SU-DHL-6 (cell line): ENCODE data around the gene MIS18BP1.

Experiments used
- H2AFZ ChIP-seq: fragments of 200-600 bp; sonication (generic); 2 replicates; pipeline ENCODE4 v1.6.1; 2014; ENCODE audit warnings: low read depth, mild to moderate bottlenecking, moderate library complexity, mixed read lengths, antibody characterized with exemption, low read length; ENCODE audit not compliant: severe bottlenecking
- H3F3A ChIP-seq: fragments of 200-600 bp; shearing (Covaris generic); 2 replicates; pipeline ENCODE4 v1.6.0; 2016; ENCODE audit warnings: antibody characterized with exemption, mild to moderate bottlenecking; ENCODE audit not compliant: insufficient read depth
- H3K27ac ChIP-seq: fragments of 200-600 bp; sonication (generic); 2 replicates; pipeline ENCODE4 v1.5.1; 2016; ENCODE audit warnings: low read depth, mild to moderate bottlenecking, low read length, moderate library complexity, mixed read lengths
- H3K27me3 ChIP-seq: fragments of 200-600 bp; sonication (generic), shearing (Covaris generic); 2 replicates; pipeline ENCODE4 v1.6.0; 2014; ENCODE audit warnings: mild to moderate bottlenecking, low read length
- H3K36me3 ChIP-seq: fragments of 200-600 bp; sonication (generic); 2 replicates; pipeline ENCODE4 v1.6.1; 2014; ENCODE audit warnings: mild to moderate bottlenecking, low read length, mixed read lengths
- H3K4me2 ChIP-seq: fragments of 300-600, 200-600 bp; shearing (Covaris generic), sonication (generic); 2 replicates; pipeline ENCODE4 v1.6.0; 2014; ENCODE audit warnings: low read length, low read depth, mild to moderate bottlenecking; ENCODE audit not compliant: poor library complexity, severe bottlenecking
- H3K4me3 ChIP-seq: fragments of 200-600 bp; sonication (generic); 2 replicates; pipeline ENCODE4 v1.5.1; 2014; ENCODE audit warnings: antibody characterized with exemption, low read length, mild to moderate bottlenecking, mixed read lengths; ENCODE audit not compliant: insufficient read depth, poor library complexity, severe bottlenecking
- H3K79me2 ChIP-seq: fragments of 200-600 bp; sonication (generic); 2 replicates; pipeline ENCODE4 v1.6.1; 2014; ENCODE audit warnings: mild to moderate bottlenecking, low read length, moderate library complexity; ENCODE audit not compliant: insufficient read depth
- H3K9ac ChIP-seq: fragments of 200-600 bp; sonication (generic); 2 replicates; pipeline ENCODE4 v1.7.0; 2014; ENCODE audit warnings: mild to moderate bottlenecking, low read length
- H3K9me2 ChIP-seq: fragments of 200-600 bp; sonication (generic); replicated peaks from 2 replicates; pipeline ENCODE4 v1.6.1; 2014; ENCODE audit warnings: low read length; ENCODE audit not compliant: insufficient read depth
- H3K9me3 ChIP-seq: fragments of 200-600 bp; sonication (generic); 2 replicates; pipeline ENCODE4 v1.6.1; 2014; ENCODE audit warnings: low read length, mixed read lengths; ENCODE audit not compliant: insufficient read depth
- H4K20me1 ChIP-seq: fragments of 200-600 bp; sonication (generic); 2 replicates; pipeline ENCODE4 v1.6.1; 2014; ENCODE audit warnings: low read depth, mild to moderate bottlenecking, antibody characterized with exemption, low read length, moderate library complexity, mixed read lengths
- EZH2phosphoT487 ChIP-seq: fragments of 200-600 bp; sonication (generic), shearing (Covaris generic); conservative IDR thresholded peaks from 2 replicates; pipeline ENCODE4 v1.6.1; 2018; ENCODE audit warnings: mild to moderate bottlenecking, antibody characterized with exemption, low read length, moderate library complexity, mixed read lengths
- TF ChIP-seq, protein P1 (sequence below): fragments of 200-600 bp; sonication (generic); IDR thresholded peaks from one replicate; pipeline ENCODE4 v1.5.1; 2017; ENCODE audit warnings: antibody characterized with exemption, mild to moderate bottlenecking, low read length, moderate library complexity; ENCODE audit not compliant: insufficient read depth, poor library complexity, severe bottlenecking

The MIS18BP1 gene

GRCh38 chr14:45246151-45246550, 6.9 kb downstream of the MIS18BP1 start:
- no peak overlapping the region for H3K9ac ChIP-seq
- no peaks in the 10 kb centered on the region for H3K9me2 ChIP-seq
- no peak overlapping the region for H3K4me3 ChIP-seq
- no peaks in the 10 kb centered on the region for H3K27me3 ChIP-seq
- no peak overlapping the region for H3K4me2 ChIP-seq
- no peaks in the 10 kb centered on the region for H3K9me3 ChIP-seq
- peaks cover 30% of the 10 kb centered on the region for H3K36me3 ChIP-seq
- H4K20me1 ChIP-seq = peaks cover 38% of the 10 kb centered on the region
- no peak overlapping the region for H2AFZ ChIP-seq
- H3F3A ChIP-seq = 0 out of 2 replicates have a peak, but pooled peaks cover 1% of the 10 kb centered on the region
- TF ChIP-seq, protein P1, sequence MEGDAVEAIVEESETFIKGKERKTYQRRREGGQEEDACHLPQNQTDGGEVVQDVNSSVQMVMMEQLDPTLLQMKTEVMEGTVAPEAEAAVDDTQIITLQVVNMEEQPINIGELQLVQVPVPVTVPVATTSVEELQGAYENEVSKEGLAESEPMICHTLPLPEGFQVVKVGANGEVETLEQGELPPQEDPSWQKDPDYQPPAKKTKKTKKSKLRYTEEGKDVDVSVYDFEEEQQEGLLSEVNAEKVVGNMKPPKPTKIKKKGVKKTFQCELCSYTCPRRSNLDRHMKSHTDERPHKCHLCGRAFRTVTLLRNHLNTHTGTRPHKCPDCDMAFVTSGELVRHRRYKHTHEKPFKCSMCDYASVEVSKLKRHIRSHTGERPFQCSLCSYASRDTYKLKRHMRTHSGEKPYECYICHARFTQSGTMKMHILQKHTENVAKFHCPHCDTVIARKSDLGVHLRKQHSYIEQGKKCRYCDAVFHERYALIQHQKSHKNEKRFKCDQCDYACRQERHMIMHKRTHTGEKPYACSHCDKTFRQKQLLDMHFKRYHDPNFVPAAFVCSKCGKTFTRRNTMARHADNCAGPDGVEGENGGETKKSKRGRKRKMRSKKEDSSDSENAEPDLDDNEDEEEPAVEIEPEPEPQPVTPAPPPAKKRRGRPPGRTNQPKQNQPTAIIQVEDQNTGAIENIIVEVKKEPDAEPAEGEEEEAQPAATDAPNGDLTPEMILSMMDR = no peak
- TF ChIP-seq EZH2phosphoT487 = no peak
- H3K27ac ChIP-seq = no peak overlapping the region
- peaks cover 100% of the 10 kb centered on the region for H3K79me2 ChIP-seq

DNA sequence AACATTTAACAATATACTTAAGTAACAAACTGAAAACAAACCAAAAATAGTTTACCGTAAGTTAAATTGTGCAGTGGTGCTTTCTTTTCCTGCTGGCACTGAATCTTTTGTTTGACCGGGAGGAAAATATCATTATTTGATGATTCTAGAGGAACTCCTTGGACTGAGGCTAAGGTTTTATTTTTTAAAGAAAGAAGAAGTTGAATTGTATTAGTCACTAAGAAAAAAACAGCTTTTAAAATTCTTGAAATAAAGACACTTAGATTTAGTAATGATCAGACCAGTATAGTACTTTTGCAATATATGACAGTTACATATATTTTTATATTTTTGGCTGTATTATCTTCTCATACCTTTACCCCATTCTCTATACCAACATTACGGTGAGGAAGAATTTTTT, 10.3 kb downstream of the MIS18BP1 start:
- Histone ChIP-seq H3K79me2 (peaks cover 73% of the 10 kb centered on the region), H3K9me3 (no peaks in the 10 kb centered on the region), H3F3A (no peaks in the 10 kb centered on the region), H2AFZ (no peak overlapping the region), H4K20me1 (peaks cover 36% of the 10 kb centered on the region), H3K27ac (no peak overlapping the region), H3K27me3 (no peaks in the 10 kb centered on the region), H3K4me3 (no peak overlapping the region), H3K9me2 (no peaks in the 10 kb centered on the region), H3K4me2 (no peak overlapping the region), H3K36me3 (peaks cover 36% of the 10 kb centered on the region), H3K9ac (no peak overlapping the region)
- TF ChIP-seq, protein P1 = no peak
- no peak for TF ChIP-seq EZH2phosphoT487

DNA sequence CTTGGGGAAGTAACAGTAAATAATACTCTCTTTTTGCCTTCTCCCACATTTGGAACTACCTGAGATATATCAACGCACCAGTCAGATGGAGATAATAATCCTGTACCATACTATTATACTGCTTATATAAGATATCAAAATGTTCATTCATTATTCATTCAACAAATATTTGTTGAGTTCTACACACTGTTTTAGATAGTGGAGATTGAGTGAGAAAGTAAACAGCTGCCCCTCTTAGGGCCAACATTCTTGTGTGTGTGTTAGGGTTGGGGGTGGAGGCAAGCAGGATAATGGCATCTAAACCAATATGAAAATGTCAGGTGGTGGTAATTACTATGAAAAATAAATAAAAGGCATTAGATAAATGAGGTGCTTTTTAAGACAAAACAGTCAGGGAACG, 14.0 kb downstream of the MIS18BP1 start:
- peaks cover 45% of the 10 kb centered on the region for H3K36me3 ChIP-seq
- peaks cover 42% of the 10 kb centered on the region for H3K79me2 ChIP-seq
- H3K27ac ChIP-seq = no peak overlapping the region
- no peak overlapping the region for H2AFZ ChIP-seq
- H3F3A ChIP-seq = no peaks in the 10 kb centered on the region
- no peaks in the 10 kb centered on the region for H3K27me3 ChIP-seq
- H3K9me3 ChIP-seq = no peaks in the 10 kb centered on the region
- peaks cover 14% of the 10 kb centered on the region for H4K20me1 ChIP-seq
- no peak overlapping the region for H3K4me2 ChIP-seq
- H3K9ac ChIP-seq = no peak overlapping the region
- no peaks in the 10 kb centered on the region for H3K9me2 ChIP-seq
- TF ChIP-seq, protein P1 = no peak
- no peak for TF ChIP-seq EZH2phosphoT487
- no peak overlapping the region for H3K4me3 ChIP-seq
